Measurements from ENCODE around the gene PDRG1.
A peak's percentile ranks its signal among the peaks of the same experiment; 100 is the strongest.

PDRG1 gene

GRCh38 chr20:31975874-31976273, 24.0 kb upstream of the PDRG1 start:
- no peak for DNase-seq
- TF ChIP-seq POLR2A (IDR thresholded peaks at IDR 0.05; ENCODE audit: low read length) (no peak), GATA1 (IDR thresholded peaks at IDR 0.05; ENCODE audit: low read depth, low read length) (no peak)

DNA sequence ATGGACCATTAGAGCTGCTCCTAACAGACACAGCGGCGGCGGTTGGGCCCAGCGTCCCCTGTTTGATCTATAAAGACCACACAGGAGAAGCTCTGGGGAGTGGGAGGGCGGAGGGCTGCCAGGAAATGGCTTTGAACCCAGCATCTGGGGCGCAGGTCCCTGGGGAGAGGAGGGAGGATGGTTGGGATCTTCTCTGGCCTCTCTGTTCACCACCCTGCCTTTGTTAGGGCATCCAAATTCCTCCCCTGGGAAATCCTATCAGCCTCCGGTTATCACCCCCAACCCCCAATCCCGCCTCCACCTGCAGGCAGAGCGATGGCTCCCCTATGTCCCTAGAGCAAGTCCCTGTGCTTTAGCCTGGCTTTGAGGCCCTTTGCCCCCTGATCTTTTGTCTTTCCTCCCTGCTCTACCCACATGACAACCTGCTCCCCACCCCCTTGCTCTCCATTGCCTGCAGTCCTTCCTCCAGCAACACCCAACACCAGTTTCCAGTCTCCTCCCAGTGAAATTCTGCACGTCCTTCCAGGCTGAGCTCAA, 23.2 kb upstream of the PDRG1 start:
- no peak for TF ChIP-seq POLR2A (IDR thresholded peaks at IDR 0.05; ENCODE audit: low read length)
- TF ChIP-seq GATA1 (IDR thresholded peaks at IDR 0.05; ENCODE audit: low read depth, low read length): no peak
- DNase-seq: no peak

DNA sequence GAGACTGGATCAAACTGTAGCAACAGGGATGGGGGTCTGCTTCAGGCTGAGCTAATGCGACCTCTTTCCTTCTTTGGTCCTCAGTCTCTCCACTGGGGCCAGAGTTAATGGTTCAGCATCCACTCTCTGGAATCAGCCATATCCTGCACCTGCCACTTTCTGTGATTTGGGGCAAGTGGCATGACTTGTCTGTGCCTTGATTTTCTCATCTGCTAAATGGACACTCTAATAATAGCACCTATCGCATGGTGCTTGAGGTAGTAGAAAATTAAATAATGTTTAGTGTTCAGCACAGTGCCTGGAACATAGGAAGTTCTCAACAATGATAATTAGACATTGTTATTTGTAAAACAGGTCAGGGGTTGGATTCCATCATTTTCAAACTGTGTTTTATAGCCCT, 22.4 kb upstream of the PDRG1 start:
- no peak for DNase-seq
- TF ChIP-seq GATA1 (IDR thresholded peaks at IDR 0.05; ENCODE audit: low read depth, low read length): no peak
- no peak for TF ChIP-seq POLR2A (IDR thresholded peaks at IDR 0.05; ENCODE audit: low read length)

- TF ChIP-seq GATA1 (IDR thresholded peaks at IDR 0.05; ENCODE audit: low read depth, low read length): no peak
- no peak for TF ChIP-seq POLR2A (IDR thresholded peaks at IDR 0.05; ENCODE audit: low read length)
Observed at GRCh38 chr20:31972471-31973021, 20.7 kb upstream of the PDRG1 start.

DNA sequence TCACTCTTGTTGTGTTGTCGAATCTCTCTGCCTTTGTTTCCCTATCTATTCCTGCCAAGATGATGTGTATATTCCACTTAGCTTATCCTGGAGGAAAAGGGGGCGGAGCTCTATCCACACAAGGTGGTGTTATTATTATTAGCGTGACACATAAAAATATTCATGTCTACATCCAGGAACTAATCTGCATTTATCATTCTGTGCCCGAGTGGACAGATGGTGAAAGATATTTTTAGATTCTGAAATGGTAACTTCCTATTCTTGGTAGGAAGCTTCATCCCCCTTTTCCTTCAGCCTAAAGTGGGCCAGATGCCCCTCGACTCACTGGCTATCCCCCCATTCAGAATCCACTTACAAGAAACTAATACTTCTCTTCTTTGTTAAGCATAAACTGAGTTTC, 18.1 kb upstream of the PDRG1 start:
- no peak for TF ChIP-seq POLR2A (IDR thresholded peaks at IDR 0.05; ENCODE audit: low read length)
- TF ChIP-seq GATA1 (IDR thresholded peaks at IDR 0.05; ENCODE audit: low read depth, low read length): no peak
- DNase-seq: no peak

More at GRCh38 chr20:31972471-31973021, 20.7 kb upstream of the PDRG1 start:
- no peak for DNase-seq

DNA sequence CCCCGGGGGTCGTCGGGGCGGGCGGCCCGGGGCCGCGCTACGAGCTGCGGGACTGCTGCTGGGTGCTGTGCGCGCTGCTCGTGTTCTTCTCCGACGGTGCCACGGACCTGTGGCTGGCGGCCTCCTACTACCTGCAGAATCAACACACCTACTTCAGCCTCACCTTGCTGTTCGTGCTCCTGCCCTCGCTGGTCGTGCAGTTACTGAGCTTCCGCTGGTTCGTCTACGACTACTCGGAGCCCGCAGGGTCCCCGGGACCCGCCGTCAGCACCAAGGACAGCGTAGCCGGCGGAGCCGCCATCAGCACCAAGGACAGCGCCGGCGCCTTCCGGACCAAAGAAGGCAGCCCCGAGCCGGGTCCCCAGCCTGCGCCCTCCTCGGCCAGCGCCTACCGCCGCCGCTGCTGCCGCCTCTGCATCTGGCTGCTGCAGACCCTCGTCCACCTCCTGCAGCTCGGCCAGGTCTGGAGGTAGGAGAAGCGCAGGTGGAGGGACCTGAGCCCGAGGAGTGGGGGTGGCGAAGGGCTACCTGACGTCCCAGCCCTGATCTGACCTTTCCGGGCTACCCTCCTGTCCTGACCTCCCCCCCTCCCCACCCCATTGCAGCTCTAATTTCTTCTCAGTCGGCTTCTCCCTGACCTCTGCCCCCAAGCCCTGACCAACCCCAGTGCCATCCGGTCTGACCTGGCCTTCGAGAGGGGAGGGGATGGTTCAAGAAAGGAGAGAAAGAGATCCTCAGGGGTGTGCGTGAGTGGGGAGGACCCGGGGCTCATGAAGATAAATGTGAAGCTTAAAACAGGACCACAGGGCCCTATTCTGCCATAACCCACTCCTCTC, 16.7 kb upstream of the PDRG1 start:
- TF ChIP-seq POLR2A (IDR thresholded peaks at IDR 0.05; ENCODE audit: low read length) (no peak), GATA1 (IDR thresholded peaks at IDR 0.05; ENCODE audit: low read depth, low read length) (no peak)
- DNase-seq: peak; percentile 77 to 86

GRCh38 chr20:31967830-31968249, 16.0 kb upstream of the PDRG1 start, which contains the start of gene XKR7:
TSS of gene XKR7 (plus strand) at chr20:31968151. CDS start at chr20:31968176, 25 bp downstream.
- TF ChIP-seq GATA1 (IDR thresholded peaks at IDR 0.05; ENCODE audit: low read depth, low read length) (no peak), POLR2A (IDR thresholded peaks at IDR 0.05; ENCODE audit: low read length) (no peak)
- no peak for DNase-seq

DNA sequence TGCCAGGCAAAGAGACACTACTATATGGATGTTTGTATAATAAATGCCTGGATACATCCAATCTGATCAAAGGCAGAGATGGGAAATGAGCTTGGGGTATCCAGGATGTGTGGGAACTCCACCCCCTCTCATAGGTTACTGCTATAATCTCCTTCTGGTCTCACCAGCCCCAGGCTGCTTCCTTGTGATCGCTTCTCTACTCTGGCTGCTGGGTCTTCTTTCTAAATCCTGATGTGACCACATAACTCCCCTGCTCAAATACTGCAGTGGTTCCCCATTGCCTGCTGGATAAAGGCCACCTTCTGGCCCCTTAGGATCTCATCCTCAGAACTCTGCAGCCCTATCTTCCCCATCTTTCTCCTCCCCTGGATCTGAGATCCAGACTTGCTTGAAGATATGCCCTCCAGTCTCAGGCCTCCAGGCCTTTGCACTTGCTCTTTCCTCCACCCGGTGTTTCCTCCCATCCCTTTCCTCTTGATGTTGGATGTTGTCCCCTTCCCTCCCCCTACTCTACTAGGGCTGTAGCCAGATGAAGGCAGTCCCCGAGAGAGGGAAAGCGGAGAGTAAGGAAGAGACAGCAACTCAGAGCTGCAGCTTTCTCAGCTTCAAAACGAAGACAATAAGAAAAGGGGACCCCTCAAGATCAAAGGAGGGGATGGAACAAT, 15.3 kb upstream of the PDRG1 start:
- TF ChIP-seq POLR2A (IDR thresholded peaks at IDR 0.05; ENCODE audit: low read length) (no peak), GATA1 (IDR thresholded peaks at IDR 0.05; ENCODE audit: low read depth, low read length) (no peak)
- no peak for DNase-seq

DNA sequence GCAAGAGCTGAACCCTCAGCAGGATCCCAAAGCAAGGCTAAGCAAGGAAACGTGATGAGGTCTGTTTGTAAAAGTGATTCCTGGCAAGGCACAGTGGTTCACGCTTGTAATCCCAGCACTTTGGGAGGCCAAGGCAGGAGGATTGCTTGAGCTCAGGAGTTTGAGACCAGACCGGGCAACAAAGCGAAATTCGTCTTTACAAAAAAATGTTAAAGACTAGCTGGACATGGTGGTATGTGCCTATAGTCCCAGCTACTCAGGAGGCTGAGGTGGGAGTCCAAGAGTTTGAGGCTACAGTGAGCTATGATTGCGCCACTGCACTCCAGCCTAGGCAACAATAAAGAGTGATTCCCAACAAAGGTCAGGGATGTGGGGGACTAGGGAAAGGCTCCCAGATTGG, 12.0 kb upstream of the PDRG1 start:
- no peak for TF ChIP-seq GATA1 (IDR thresholded peaks at IDR 0.05; ENCODE audit: low read depth, low read length)
- no peak for DNase-seq

DNA sequence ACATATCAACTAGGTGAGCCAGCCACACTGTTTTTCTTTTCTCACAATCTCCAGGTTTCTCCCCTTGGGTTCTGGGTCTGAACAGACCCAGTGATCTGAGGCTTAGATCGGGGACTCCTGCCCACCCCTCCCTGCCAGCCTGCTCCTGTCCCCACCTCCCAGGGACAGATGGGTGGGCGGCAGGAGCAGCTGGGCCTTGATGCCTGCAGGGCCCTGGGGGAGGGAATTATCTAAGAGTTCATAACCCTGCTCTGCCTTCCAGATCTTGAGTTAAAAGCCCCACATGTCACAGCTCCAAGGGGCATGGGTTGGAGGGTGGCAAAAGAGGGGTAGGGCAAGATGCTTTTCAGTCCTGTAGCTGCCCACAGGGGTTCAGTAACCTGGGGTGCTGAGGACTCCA, 10.9 kb upstream of the PDRG1 start:
- no peak for DNase-seq
- TF ChIP-seq POLR2A (IDR thresholded peaks at IDR 0.05; ENCODE audit: low read length) (no peak), GATA1 (IDR thresholded peaks at IDR 0.05; ENCODE audit: low read depth, low read length) (no peak)

DNA sequence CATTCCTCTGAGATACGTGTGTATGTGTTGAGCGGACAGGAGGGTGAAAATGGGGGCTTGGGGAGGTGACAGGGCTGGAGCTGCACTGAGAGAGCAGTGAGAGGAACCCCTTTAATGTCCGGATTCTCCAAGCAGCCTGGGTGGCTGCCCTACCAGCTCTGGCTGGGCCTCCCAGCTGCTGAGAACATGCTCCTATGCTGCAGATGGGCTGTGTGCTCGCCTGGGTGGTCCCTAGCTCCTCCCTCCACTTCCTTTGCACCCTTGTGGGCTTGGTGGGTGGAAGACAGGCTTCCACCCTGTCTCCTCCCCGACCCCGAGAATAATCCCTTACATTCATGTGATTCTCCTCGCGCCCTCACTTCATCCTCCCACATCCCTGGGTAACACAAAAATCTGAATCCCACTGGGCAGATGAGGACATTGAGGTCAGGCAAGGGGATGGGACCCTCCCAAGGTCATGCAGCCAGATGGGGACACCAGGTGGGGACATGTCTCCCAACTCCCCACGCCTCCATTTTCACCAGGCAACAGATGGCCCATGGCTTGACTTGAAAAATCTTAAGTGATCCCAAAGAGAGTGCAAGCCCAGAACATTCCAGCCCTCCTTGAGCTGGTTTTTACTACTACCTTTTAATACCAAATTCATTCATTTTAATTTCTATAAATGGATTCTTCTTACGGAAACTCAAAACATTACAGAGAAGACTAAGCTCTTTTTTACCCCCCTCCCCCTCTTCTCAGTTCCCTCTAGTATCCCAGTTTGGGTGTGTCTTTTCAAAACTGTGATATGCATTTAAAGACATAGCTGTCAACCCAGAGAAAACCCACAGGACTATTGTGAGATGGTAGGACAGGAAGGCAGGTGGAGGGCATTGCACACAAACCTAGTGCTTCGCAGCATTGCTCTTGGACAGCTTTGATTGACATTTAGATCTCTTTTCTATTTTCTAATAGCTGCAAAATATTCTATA, 5.0 kb upstream of the PDRG1 start:
- DNase-seq: no peak
- no peak for TF ChIP-seq POLR2A (IDR thresholded peaks at IDR 0.05; ENCODE audit: low read length)
- TF ChIP-seq GATA1 (IDR thresholded peaks at IDR 0.05; ENCODE audit: low read depth, low read length): no peak

DNA sequence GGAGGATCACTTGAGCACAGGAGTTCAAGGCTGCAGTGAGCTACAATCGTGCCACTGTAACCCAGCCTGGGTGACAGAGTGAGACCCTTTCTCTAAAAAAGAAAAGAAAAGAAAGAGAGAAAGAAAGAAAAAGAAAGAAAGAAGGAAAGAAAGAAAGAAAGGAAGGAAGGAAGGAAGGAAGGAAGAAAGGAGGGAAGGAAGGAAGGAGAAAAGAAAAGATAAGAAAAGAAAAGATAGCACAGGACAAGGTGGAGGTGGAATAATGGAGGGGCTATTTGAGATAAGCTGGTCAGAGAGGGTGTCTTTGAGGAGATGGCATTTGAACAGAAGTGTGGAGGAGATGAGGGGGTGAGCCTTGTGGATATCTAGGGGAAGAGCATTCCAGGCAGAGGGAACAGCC, 2.7 kb upstream of the PDRG1 start:
- TF ChIP-seq POLR2A (IDR thresholded peaks at IDR 0.05; ENCODE audit: low read length) (no peak), GATA1 (IDR thresholded peaks at IDR 0.05; ENCODE audit: low read depth, low read length) (no peak)
- no peak for DNase-seq

DNA sequence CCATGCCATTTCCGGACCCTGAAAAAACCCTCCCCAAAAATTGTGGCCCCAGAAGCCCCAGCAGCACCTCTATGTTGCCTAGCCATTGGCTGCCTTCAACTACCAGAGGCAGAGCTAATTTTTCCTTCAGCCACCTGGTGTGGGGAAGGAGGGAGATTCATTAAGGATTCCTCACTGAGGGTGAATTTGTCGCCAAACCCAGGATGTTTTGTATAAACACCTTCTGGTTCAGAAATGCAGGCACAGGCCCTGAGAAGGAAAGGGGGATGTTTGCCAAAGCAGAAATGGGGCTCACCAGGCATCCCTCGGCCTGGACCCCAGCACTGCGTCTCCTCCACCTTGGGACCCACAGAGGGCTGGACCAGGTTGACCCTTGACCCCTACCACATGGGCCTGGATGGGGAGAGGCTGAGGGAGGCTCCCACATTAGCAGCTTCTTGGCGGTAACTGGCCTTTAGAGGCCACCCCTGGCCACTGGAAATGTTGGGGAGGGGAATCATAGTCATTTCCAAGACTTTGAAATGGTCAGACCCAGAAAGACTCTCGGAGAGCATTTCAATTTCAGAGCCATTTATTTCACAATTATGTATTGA, 1.8 kb upstream of the PDRG1 start:
- TF ChIP-seq POLR2A (IDR thresholded peaks at IDR 0.05; ENCODE audit: low read length): no peak
- TF ChIP-seq GATA1 (IDR thresholded peaks at IDR 0.05; ENCODE audit: low read depth, low read length): no peak
- DNase-seq: no peak
